ENCODE results near the gene GNL1. TPM values are rescaled to one million over a fixed set of nuclear protein-coding genes. Genes with fewer than 3 reads are reported as not detected.

GNL1 gene
- total and polyA plus RNA-seq, 10 of the 15 experiments (the other 5 are each of a cell fraction or from before 2014, with no cell fraction given): 0.18 to 64.5 (median 45.5) TPM

GRCh38 chr6:30515944-30516753 is 40.1 kb downstream of the GNL1 start:
- peaks cover 13% of the 10 kb centered on the region for H3K4me1 ChIP-seq (ENCODE audit: control insufficient read depth, insufficient read depth, low read length)
- H3K4me3 ChIP-seq: peak overlapping the region; percentile 69
- ChIA-PET POLR2A (interaction anchor here (0.6 to 1.5 kb wide), 13 partner anchors 12 to 1882 kb away, joined by 3 to 8 read pairs (median 4); partner anchors contain the start of gene GTF2H4), RAD21 (ENCODE audit: unreplicated experiment) (interaction anchor here (0.7 to 1.4 kb wide), 4 partner anchors 8 to 25 kb away, joined by 4 read pairs; no protein-coding TSS in a partner anchor), SMC1A (ENCODE audit: uncharacterized antibody, unreplicated experiment) (interaction anchor here (1.0 to 1.6 kb wide), 4 partner anchors 8 to 31 kb away, joined by 3 to 5 read pairs (median 4); no protein-coding TSS in a partner anchor), CTCF (interaction anchor here (0.7 to 2.1 kb wide), 6 partner anchors 11 to 65 kb away, joined by 3 to 9 read pairs (median 7); no protein-coding TSS in a partner anchor)
- peak overlapping the region; percentile 30 for H3K4me2 ChIP-seq (ENCODE audit: control insufficient read depth, insufficient read depth)
- H4K20me1 ChIP-seq (ENCODE audit: control insufficient read depth, insufficient read depth): no peaks in the 10 kb centered on the region
- FAIRE-seq (peak; percentile 84), ATAC-seq (peak; percentile 95), DNase-seq (ENCODE audit: low read depth, low spot score) (peak; percentile 92)
- TSS peak; percentile 97 for BruUV-seq (replicated peaks)
- H3K27me3 ChIP-seq (replicated peaks in 1 of 2; ENCODE audit: control insufficient read depth in 2 of 2, insufficient read depth in 2 of 2, low read length in 1 of 2): no peaks in the 10 kb centered on the region
- H3K36me3 ChIP-seq (ENCODE audit: control insufficient read depth in 2 of 2, insufficient read depth in 2 of 2, low read length in 1 of 2): no peaks in the 10 kb centered on the region
- no peaks in the 10 kb centered on the region for H3K79me2 ChIP-seq (ENCODE audit: control insufficient read depth, insufficient read depth, low read length)
- in situ Hi-C loops (cut with MboI) (no loop called here), intact Hi-C loops (cut with micrococcal nuclease; ENCODE audit: unreplicated experiment) (loop anchor here (2.0 kb wide), 1 partner anchor 17 kb away; no protein-coding TSS in a partner anchor)
- peak overlapping the region; percentile 6 for H2AFZ ChIP-seq (ENCODE audit: control insufficient read depth, low read depth, low read length)
- peak overlapping the region; percentile 68 for H3K9ac ChIP-seq (ENCODE audit: control insufficient read depth, insufficient read depth, low read length)
- H3K27ac ChIP-seq (ENCODE audit: control insufficient read depth, insufficient read depth): peak overlapping the region; percentile 79
- H3K9me3 ChIP-seq (replicated peaks; ENCODE audit: control insufficient read depth, insufficient read depth, low read length): peaks cover 4% of the 10 kb centered on the region; the same call in 1 of the 3 replicates
- WGBS (ENCODE audit: insufficient coverage, insufficient replicate concordance, low lambda C conversion rate, missing lambda C conversion rate): 2% methylated on average over 33 of the region's 33 CpGs
- TF ChIP-seq RELB (IDR thresholded peaks at IDR 0.05; ENCODE audit: low read depth): peak; percentile 86
- peak; percentile 65 for TF ChIP-seq MLLT1 (IDR thresholded peaks at IDR 0.05)
- TF ChIP-seq NR2F1 (conservative IDR thresholded peaks at IDR 0.05): no peak
- TF ChIP-seq SMARCA5 (IDR thresholded peaks at IDR 0.05): no peak; the same call in 1 of the 2 replicates
- peak; percentile 61; the same call in 1 of the 3 replicates for TF ChIP-seq POU2F2 (IDR thresholded peaks at IDR 0.05; ENCODE audit: borderline replicate concordance, low read depth, low read length)
- TF ChIP-seq MAX (IDR thresholded peaks at IDR 0.05; ENCODE audit: low read depth, low read length): peak; percentile 63; the same call in 1 of the 2 replicates
- no peak for TF ChIP-seq EZH2 (IDR thresholded peaks at IDR 0.05; ENCODE audit: borderline replicate concordance, control insufficient read depth, low read depth, low read length)
- TF ChIP-seq IRF4 (IDR thresholded peaks at IDR 0.05; ENCODE audit: low read depth, low read length): 0 out of 2 replicates have a peak, but pooled peaks have one; percentile 10
- TF ChIP-seq RAD51 (IDR thresholded peaks at IDR 0.05): no peak
- TF ChIP-seq PAX8 (IDR thresholded peaks at IDR 0.05): no peak
- no peak for TF ChIP-seq RBBP5 (conservative IDR thresholded peaks at IDR 0.05)
- peak; percentile 93 for TF ChIP-seq IKZF1 (conservative IDR thresholded peaks at IDR 0.05)
- peak; percentile 59; the same call in 1 of the 2 replicates for TF ChIP-seq POLR2AphosphoS2 (IDR thresholded peaks at IDR 0.05; ENCODE audit: low read depth, low read length)
- TF ChIP-seq EGR1 (IDR thresholded peaks at IDR 0.05; ENCODE audit: borderline replicate concordance in 1 of 2, low read depth in 2 of 2, low read length in 2 of 2): peak in 1 of 2 experiments; percentile 85; a peak in 2 of 3 replicates
- TF ChIP-seq PRDM15 (CRISPR knock-in tag; IDR thresholded peaks at IDR 0.05): no peak

All from GM12878 (cell line).